HPDE6-E6E7 (cell line): ENCODE measurements around the gene KCNIP3.
"Not testable (repeated sequence)": the region's sequence is repeated elsewhere in the genome, so short reads cannot be mapped to it uniquely, and the experiment has no call there.

Experiments
- DNase-seq: peaks from one replicate; pipeline ENCODE4 v3.0.0; 2011; ENCODE audit warnings: missing footprints; ENCODE audit errors: extremely low spot score

KCNIP3 gene

GRCh38 chr2:95359501-95359930 is 62.4 kb downstream of the KCNIP3 start:
- DNase-seq: no peak

GRCh38 chr2:95361216-95361980 is 64.3 kb downstream of the KCNIP3 start:
- no peak for DNase-seq

- no peak for DNase-seq
Observed at GRCh38 chr2:95362486-95362885, 65.3 kb downstream of the KCNIP3 start.

- no peak for DNase-seq
Observed at GRCh38 chr2:95366514-95366913, 69.4 kb downstream of the KCNIP3 start.

- DNase-seq: no peak
Observed at GRCh38 chr2:95372216-95372829, 75.2 kb downstream of the KCNIP3 start.

- no peak for DNase-seq
Observed at GRCh38 chr2:95372845-95373244, 75.7 kb downstream of the KCNIP3 start.

GRCh38 chr2:95374029-95374428 is 76.9 kb downstream of the KCNIP3 start:
- no peak for DNase-seq

- DNase-seq: no peak
Observed at GRCh38 chr2:95374451-95374920, 77.3 kb downstream of the KCNIP3 start.

GRCh38 chr2:95374921-95375471 is 77.8 kb downstream of the KCNIP3 start:
- DNase-seq: no peak

- no peak for DNase-seq
Observed at GRCh38 chr2:95375532-95376150, 78.5 kb downstream of the KCNIP3 start.

- DNase-seq: no peak
Observed at GRCh38 chr2:95376311-95377215, 79.4 kb downstream of the KCNIP3 start.

GRCh38 chr2:95377216-95378123 is 80.3 kb downstream of the KCNIP3 start:
- no peak for DNase-seq

GRCh38 chr2:95378281-95378680 is 81.1 kb downstream of the KCNIP3 start:
- not testable (repeated sequence) for DNase-seq

- DNase-seq: no peak
Observed at GRCh38 chr2:95379371-95379831, 82.3 kb downstream of the KCNIP3 start.

- no peak for DNase-seq
Observed at GRCh38 chr2:95380280-95380679, 83.1 kb downstream of the KCNIP3 start.

GRCh38 chr2:95380731-95381130 is 83.6 kb downstream of the KCNIP3 start:
- DNase-seq: no peak

GRCh38 chr2:95381212-95382191 is 84.4 kb downstream of the KCNIP3 start:
- DNase-seq: no peak

- DNase-seq: no peak
Observed at GRCh38 chr2:95382192-95382591, 85.0 kb downstream of the KCNIP3 start.
